GM21825 (cell line): Measurements from ENCODE around the gene FMNL2.
"Not testable (repeated sequence)": the region's sequence is repeated elsewhere in the genome, so short reads cannot be mapped to it uniquely, and the experiment has no call there.

Experiments
- ATAC-seq: cut with Tn5 transposase; IDR thresholded peaks from one replicate; pipeline ENCODE4 v1.9.1; 2021; ENCODE audit warnings: mild to moderate bottlenecking, moderate library complexity; ENCODE audit not compliant: unreplicated experiment

Gene FMNL2

GRCh38 chr2:152513681-152514080, 178.7 kb downstream of the FMNL2 start:
- ATAC-seq = no peak

GRCh38 chr2:152518034-152518433, 183.1 kb downstream of the FMNL2 start:
- ATAC-seq = no peak

- ATAC-seq = no peak
Observed at GRCh38 chr2:152518641-152519580, 183.9 kb downstream of the FMNL2 start.

- ATAC-seq = no peak
Observed at GRCh38 chr2:152519581-152519952, 184.6 kb downstream of the FMNL2 start.

GRCh38 chr2:152520759-152521158, 185.8 kb downstream of the FMNL2 start:
- no peak for ATAC-seq

GRCh38 chr2:152522446-152522845, 187.5 kb downstream of the FMNL2 start:
- ATAC-seq = not testable (repeated sequence)

GRCh38 chr2:152523091-152523490, 188.1 kb downstream of the FMNL2 start:
- ATAC-seq = no peak

- no peak for ATAC-seq
Observed at GRCh38 chr2:152525277-152525838, 190.4 kb downstream of the FMNL2 start.

GRCh38 chr2:152529420-152530115, 194.6 kb downstream of the FMNL2 start:
- no peak for ATAC-seq

- no peak for ATAC-seq
Observed at GRCh38 chr2:152532241-152532640, 197.3 kb downstream of the FMNL2 start.

GRCh38 chr2:152534460-152535135, 199.6 kb downstream of the FMNL2 start:
- no peak for ATAC-seq

GRCh38 chr2:152537081-152537651, 202.2 kb downstream of the FMNL2 start:
- no peak for ATAC-seq

- ATAC-seq = no peak
Observed at GRCh38 chr2:152539424-152539823, 204.4 kb downstream of the FMNL2 start.

GRCh38 chr2:152541712-152542111, 206.7 kb downstream of the FMNL2 start:
- ATAC-seq = no peak

GRCh38 chr2:152542337-152542994, 207.5 kb downstream of the FMNL2 start:
- ATAC-seq = no peak

- no peak for ATAC-seq
Observed at GRCh38 chr2:152542995-152543481, 208.1 kb downstream of the FMNL2 start.

GRCh38 chr2:152543717-152544116, 208.7 kb downstream of the FMNL2 start:
- no peak for ATAC-seq

- no peak for ATAC-seq
Observed at GRCh38 chr2:152544638-152545037, 209.7 kb downstream of the FMNL2 start.

- ATAC-seq = no peak
Observed at GRCh38 chr2:152546230-152546837, 211.4 kb downstream of the FMNL2 start.
